IMR-90 (cell line): ENCODE data around the gene IL1RAPL1. TPM values are rescaled to one million over a fixed set of nuclear protein-coding genes. Genes with fewer than 3 reads are reported as not detected.

Experiments used
- ATAC-seq: fragments of 200-7000 bp; cut with Tn5 transposase; 2 replicates; pipeline ENCODE4 v1.9.1; 2020; ENCODE audit warnings: low read depth, mild to moderate bottlenecking, moderate library complexity
- BruUV-seq: library from RNA; stranded (reverse); fragments of 400-500 nt; replicated peaks from 2 replicates; lab custom pipeline; 2021; lab: Mats Ljungman, UMichigan
- CTCF ChIA-PET: fragments of 300-600 bp; formaldehyde crosslinking; extraction: SDS; loops from one replicate; lab custom pipeline; 2021; ENCODE audit warnings: antibody characterized with exemption; lab: Yijun Ruan, JAX
- POLR2A ChIA-PET: fragments of 300-600 bp; sonication (Branson Sonifier 250); formaldehyde crosslinking; loops from one replicate; lab custom pipeline; 2022; ENCODE audit warnings: antibody characterized with exemption; ENCODE audit not compliant: unreplicated experiment; lab: Charles Lee
- DNase-seq: peaks from one replicate; pipeline ENCODE4 v3.0.0; 2013
- H2AFZ ChIP-seq: replicated peaks from 2 replicates; pipeline ENCODE3; 2013; ENCODE audit warnings: low read length, mild to moderate bottlenecking; ENCODE audit not compliant: poor library complexity
- H2AK5ac ChIP-seq: 2 replicates; pipeline ENCODE4 v1.6.1; 2013; ENCODE audit warnings: low read depth, low read length, inconsistent platforms
- H2AK9ac ChIP-seq: replicated peaks from 2 replicates; pipeline ENCODE3; 2013; ENCODE audit warnings: mild to moderate bottlenecking, low read depth, low read length, moderate library complexity; ENCODE audit not compliant: poor library complexity
- H2BK120ac ChIP-seq: 2 replicates; pipeline ENCODE4 v1.6.1; 2013; ENCODE audit warnings: low read depth, low read length, inconsistent platforms
- H2BK15ac ChIP-seq: 3 replicates; pipeline ENCODE4 v1.6.1; 2013; ENCODE audit warnings: low read depth, low read length, inconsistent platforms
- H2BK20ac ChIP-seq: 2 replicates; pipeline ENCODE4 v1.6.1; 2013; ENCODE audit warnings: low read depth, mild to moderate bottlenecking, inconsistent platforms, low read length, moderate library complexity
- H2BK5ac ChIP-seq: 2 replicates; pipeline ENCODE4 v1.6.1; 2013; ENCODE audit warnings: mild to moderate bottlenecking, low read depth, low read length, inconsistent platforms; ENCODE audit not compliant: poor library complexity, severe bottlenecking
- H3K14ac ChIP-seq: replicated peaks from 2 replicates; pipeline ENCODE4 v1.6.1; 2013; ENCODE audit warnings: low read depth, low read length, inconsistent platforms
- H3K18ac ChIP-seq: 2 replicates; pipeline ENCODE4 v1.6.1; 2013; ENCODE audit warnings: low read depth, low read length, control low read depth
- H3K23ac ChIP-seq: 2 replicates; pipeline ENCODE4 v1.6.1; 2013; ENCODE audit warnings: low read depth, low read length, inconsistent platforms
- H3K27ac ChIP-seq: 2 replicates; pipeline ENCODE4 v1.5.1; 2013; ENCODE audit warnings: mild to moderate bottlenecking, control low read depth, low read length; ENCODE audit not compliant: insufficient read depth
- H3K27me3 ChIP-seq: 2 replicates; pipeline ENCODE4 v1.6.1; 2013; ENCODE audit warnings: low read length; ENCODE audit not compliant: control insufficient read depth, insufficient read depth
- H3K36me3 ChIP-seq: 2 replicates; pipeline ENCODE4 v1.6.1; 2013; ENCODE audit warnings: low read length, mixed read lengths; ENCODE audit not compliant: control insufficient read depth, insufficient read depth
- H3K4ac ChIP-seq: 2 replicates; pipeline ENCODE4 v1.6.1; 2013; ENCODE audit warnings: low read depth, low read length, inconsistent platforms
- H3K4me1 ChIP-seq: 2 replicates; pipeline ENCODE4 v1.6.1; 2013; ENCODE audit warnings: low read length, mixed read lengths; ENCODE audit not compliant: control insufficient read depth, insufficient read depth
- H3K4me2 ChIP-seq: 2 replicates; pipeline ENCODE4 v1.6.1; 2013; ENCODE audit warnings: low read depth, mild to moderate bottlenecking, control low read depth, low read length, moderate library complexity
- H3K4me3 ChIP-seq: 2 replicates; pipeline ENCODE4 v1.5.1; 2013; ENCODE audit warnings: low read depth, mild to moderate bottlenecking, control low read depth, low read length, moderate library complexity; ENCODE audit not compliant: insufficient read depth
- H3K56ac ChIP-seq: 2 replicates; pipeline ENCODE4 v1.6.1; 2013; ENCODE audit warnings: low read length, inconsistent platforms; ENCODE audit not compliant: insufficient read depth; ENCODE audit errors: extremely low read depth
- H3K79me1 ChIP-seq, 2 experiments: 2 replicates each; pipeline ENCODE4 v1.6.1; 2013; ENCODE audit warnings: low read length in 2 of 2, inconsistent platforms in 1 of 2, low read depth in 1 of 2
- H3K9ac ChIP-seq: 2 replicates; pipeline ENCODE4 v1.6.1; 2013; ENCODE audit warnings: low read depth, low read length, control low read depth
- H3K9me1 ChIP-seq: 2 replicates; pipeline ENCODE4 v1.6.1; 2013; ENCODE audit warnings: low read length, inconsistent platforms; ENCODE audit not compliant: insufficient read depth
- H3K9me3 ChIP-seq: 2 replicates; pipeline ENCODE4 v1.6.1; 2013; ENCODE audit warnings: low read length; ENCODE audit not compliant: control insufficient read depth, insufficient read depth
- H4K20me1 ChIP-seq: 2 replicates; pipeline ENCODE4 v1.6.1; 2013; ENCODE audit warnings: low read length, inconsistent platforms; ENCODE audit not compliant: insufficient read depth
- H4K5ac ChIP-seq: 2 replicates; pipeline ENCODE4 v1.6.1; 2013; ENCODE audit warnings: mild to moderate bottlenecking, low read depth, low read length, control low read depth
- H4K8ac ChIP-seq, 2 experiments: 2 replicates each; pipeline ENCODE4 v1.6.1; 2013; ENCODE audit warnings: low read depth in 2 of 2, low read length in 2 of 2, control low read depth in 1 of 2, inconsistent platforms in 1 of 2
- H4K91ac ChIP-seq: 2 replicates; pipeline ENCODE4 v1.6.1; 2013; ENCODE audit warnings: low read depth, low read length, inconsistent platforms; ENCODE audit not compliant: insufficient read depth
- BHLHE40 ChIP-seq: fragments of 150-350 bp; IDR thresholded peaks from 2 replicates; pipeline ENCODE4 v1.6.1; 2016; ENCODE audit warnings: mild to moderate bottlenecking, low read depth, low read length
- CEBPB ChIP-seq: IDR thresholded peaks from 2 replicates; pipeline ENCODE4 v1.6.1; 2012; ENCODE audit warnings: low read depth, low read length, improper control_type of control experiment
- CHD1 ChIP-seq: IDR thresholded peaks from 2 replicates; pipeline ENCODE4 v1.6.1; 2012; ENCODE audit warnings: low read depth, low read length, improper control_type of control experiment
- CTCF ChIP-seq: conservative IDR thresholded peaks from 2 replicates; pipeline ENCODE4 v1.5.1; 2012; ENCODE audit warnings: mild to moderate bottlenecking, low read depth, low read length, improper control_type of control experiment
- ELK1 ChIP-seq: fragments of 150-350 bp; IDR thresholded peaks from 2 replicates; pipeline ENCODE4 v1.6.1; 2016; ENCODE audit warnings: low read depth, mild to moderate bottlenecking, low read length, moderate library complexity, borderline replicate concordance
- FOS ChIP-seq: fragments of 150-350 bp; IDR thresholded peaks from 2 replicates; pipeline ENCODE4 v1.6.1; 2016; ENCODE audit warnings: low read depth, low read length
- MAFK ChIP-seq: IDR thresholded peaks from 2 replicates; pipeline ENCODE4 v1.6.1; 2012; ENCODE audit warnings: low read depth, low read length, improper control_type of control experiment
- MAZ ChIP-seq: IDR thresholded peaks from 2 replicates; pipeline ENCODE4 v1.6.1; 2012; ENCODE audit warnings: low read depth, mild to moderate bottlenecking, low read length, improper control_type of control experiment, moderate library complexity, borderline replicate concordance
- MXI1 ChIP-seq: IDR thresholded peaks from 2 replicates; pipeline ENCODE4 v1.6.1; 2012; ENCODE audit warnings: low read depth, mild to moderate bottlenecking, low read length, moderate library complexity, borderline replicate concordance
- NFE2L2 ChIP-seq: fragments of 150-350 bp; IDR thresholded peaks from 2 replicates; pipeline ENCODE4 v1.6.1; 2016; ENCODE audit warnings: low read depth, mild to moderate bottlenecking, low read length
- POLR2A ChIP-seq: IDR thresholded peaks from 2 replicates; pipeline ENCODE4 v1.6.1; 2012; ENCODE audit warnings: mild to moderate bottlenecking, low read depth, low read length
- RAD21 ChIP-seq: IDR thresholded peaks from 2 replicates; pipeline ENCODE4 v1.6.1; 2012; ENCODE audit warnings: low read length, improper control_type of control experiment
- RCOR1 ChIP-seq: IDR thresholded peaks from 2 replicates; pipeline ENCODE4 v1.6.1; 2012; ENCODE audit warnings: mild to moderate bottlenecking, low read length, improper control_type of control experiment; ENCODE audit not compliant: insufficient replicate concordance
- RFX5 ChIP-seq: IDR thresholded peaks from 2 replicates; pipeline ENCODE4 v1.8.0; 2012; ENCODE audit warnings: low read depth, mild to moderate bottlenecking, low read length, moderate library complexity
- SMC3 ChIP-seq: fragments of 150-350 bp; IDR thresholded peaks from 2 replicates; pipeline ENCODE4 v1.6.1; 2016; ENCODE audit warnings: low read depth, mild to moderate bottlenecking, antibody characterized with exemption, low read length, moderate library complexity
- USF2 ChIP-seq: fragments of 150-350 bp; IDR thresholded peaks from 2 replicates; pipeline ENCODE4 v1.6.1; 2017; ENCODE audit warnings: mild to moderate bottlenecking, antibody characterized with exemption, low read length, low read depth
- WGBS, 2 experiments: methylation state at CpG; one replicate each; pipeline versions ENCODE4 v1.1.5 to v1.1.7; 2013; ENCODE audit warnings: missing lambda C conversion rate in 2 of 2; ENCODE audit not compliant: insufficient read length in 1 of 2; ENCODE audit errors: extremely low coverage in 2 of 2; 5-methylcytosine and 5-hydroxymethylcytosine counted together
- dilution Hi-C: fragments of 300-500 bp; cut with HindIII; formaldehyde crosslinking; loops from one replicate; pipeline ENCODE4 v1.14.3; 2018; ENCODE audit warnings: low sequenced_read_pairs; ENCODE audit not compliant: unreplicated experiment
- in situ Hi-C: fragments of 300-500 bp; cut with MboI; formaldehyde crosslinking; loops from 3 replicates; pipeline ENCODE4 v1.14.3; 2019; ENCODE audit warnings: low sequenced_read_pairs, inconsistent platforms, mixed read lengths
- intact Hi-C: fragments of 100-400 bp; cut with micrococcal nuclease; formaldehyde crosslinking; loops from 2 replicates; pipeline ENCODE4 v1.10.0; 2022
- polyA plus RNA-seq, 3 experiments: library from polyadenylated mRNA; depleted of rRNA; stranded (reverse); fragments of >200 nt; gene quantifications; 2 replicates each; pipeline ENCODE4 v1.2.3, GENCODE V29; 2012; ENCODE audit warnings: low replicate concordance in 1 of 3
- total RNA-seq: library from RNA; depleted of rRNA; stranded (reverse); fragments of >200 nt; gene quantifications from 2 replicates; pipeline ENCODE4 v1.2.3, GENCODE V29; 2012

IL1RAPL1 gene
- total and polyA plus RNA-seq, 2 of the 4 experiments (the other 2 are of a cell fraction): 1.5 to 9.0 TPM

GRCh38 chrX:29617276-29617675 lies 1030.0 kb downstream of the IL1RAPL1 start:
- Histone ChIP-seq H2BK15ac (no peak overlapping the region), H2BK5ac (no peak overlapping the region), H4K8ac (no peak overlapping the region), H2AK9ac (no peak overlapping the region), H3K4me2 (peak overlapping the region; percentile 14; the same call in 1 of the 2 replicates), H2BK20ac (peak overlapping the region; percentile 21; the same call in 1 of the 2 replicates), H3K18ac (no peak overlapping the region), H3K9me1 (no peaks in the 10 kb centered on the region), H3K27ac (no peak overlapping the region), H3K4me1 (peaks cover 2% of the 10 kb centered on the region; the same call in 1 of the 2 replicates), H2BK120ac (0 out of 2 replicates have a peak overlapping the region, but pooled peaks have one; percentile 44), H4K20me1 (no peaks in the 10 kb centered on the region), H3K14ac (0 out of 2 replicates have a peak overlapping the region, but pooled peaks have one; percentile 25), H4K5ac (no peak overlapping the region), H3K4me3 (no peak overlapping the region), H4K91ac (no peak overlapping the region), H2AK5ac (no peak overlapping the region), H3K23ac (no peak overlapping the region), H3K36me3 (no peaks in the 10 kb centered on the region), H2AFZ (no peak overlapping the region), H3K9me3 (no peaks in the 10 kb centered on the region), H3K79me1 (no peaks in the 10 kb centered on the region), H3K56ac (no peak overlapping the region), H3K9ac (no peak overlapping the region), H3K27me3 (no peaks in the 10 kb centered on the region), H3K4ac (no peak overlapping the region)
- 100% methylated on average over 2 of the region's 3 CpGs; no CpG with 5 or more reads in 1 of the 2 experiments for WGBS, 2 experiments
- in situ Hi-C loops (no loop called here), dilution Hi-C loops (no loop called here), intact Hi-C loops (no loop called here)
- ChIA-PET CTCF (interaction anchor here (0.6 to 0.7 kb wide), 2 partner anchors 16 to 27 kb away, joined by 3 read pairs; no protein-coding TSS in a partner anchor), POLR2A (no interaction called here)
- ATAC-seq: peak; percentile 79
- peak; percentile 69 for DNase-seq
- BruUV-seq: no TSS peak
- TF ChIP-seq FOS: no peak
- TF ChIP-seq CTCF: no peak
- TF ChIP-seq CEBPB: no peak
- no peak for TF ChIP-seq MAFK
- no peak for TF ChIP-seq RAD21
- TF ChIP-seq MAZ: no peak
- no peak for TF ChIP-seq POLR2A
- TF ChIP-seq MXI1: no peak
- no peak for TF ChIP-seq RCOR1
- TF ChIP-seq USF2: no peak
- TF ChIP-seq BHLHE40: no peak
- TF ChIP-seq SMC3: no peak
- TF ChIP-seq RFX5: no peak
- TF ChIP-seq NFE2L2: no peak
- no peak for TF ChIP-seq ELK1
- no peak for TF ChIP-seq CHD1
